K562 (cell line): ENCODE measurements around the gene CSNK1D. TPM values are rescaled to one million over a fixed set of nuclear protein-coding genes. Genes with fewer than 3 reads are reported as not detected.

Source experiments
- ATF1 ChIP-seq, 2 experiments: fragments of 450-650 bp in 1 of 2; IDR thresholded peaks; 2 replicates each; pipeline ENCODE4 v1.6.1; 2016; ENCODE audit warnings: missing compliant biosample characterization in 1 of 2, missing genetic modification characterization in 1 of 2
- C11orf30 ChIP-seq: fragments of 450-650 bp; IDR thresholded peaks from 2 replicates; pipeline ENCODE4 v1.6.1; 2016; ENCODE audit warnings: low read depth, mild to moderate bottlenecking
- HNRNPL ChIP-seq: fragments of 200-400 bp; formaldehyde crosslinking; IDR thresholded peaks from 2 replicates; pipeline ENCODE4 v1.6.1; 2017; ENCODE audit warnings: low read depth, mild to moderate bottlenecking, low read length
- NR2F6 ChIP-seq: fragments of 450-650 bp; formaldehyde crosslinking; IDR thresholded peaks from 2 replicates; pipeline ENCODE4 v1.4.0; 2020; ENCODE audit warnings: mild to moderate bottlenecking
- NR4A1 ChIP-seq, 2 experiments: fragments of 250-450 bp in 1 of 2; fragments of 450-650 bp in 1 of 2; sonication (Bioruptor Pico) in 1 of 2; IDR thresholded peaks; 2 replicates each; pipeline versions ENCODE4 v1.4.0 to v1.6.1; 2016 to 2020; ENCODE audit warnings: mild to moderate bottlenecking in 2 of 2, missing compliant biosample characterization in 1 of 2, missing genetic modification characterization in 1 of 2, moderate library complexity in 1 of 2
- RBM14 ChIP-seq: fragments of 200-400 bp; formaldehyde crosslinking; IDR thresholded peaks from 2 replicates; pipeline ENCODE4 v1.6.1; 2018; ENCODE audit warnings: low read depth, mild to moderate bottlenecking, low read length, moderate library complexity, borderline replicate concordance; ENCODE audit not compliant: insufficient read depth
- SMAD1 ChIP-seq: fragments of 150-350 bp; IDR thresholded peaks from 2 replicates; pipeline ENCODE4 v1.6.1; 2014; ENCODE audit warnings: low read length, low read depth; ENCODE audit not compliant: partially characterized antibody
- ZNF436 ChIP-seq: fragments of 250-450, 450-650 bp; sonication (Bioruptor Pico); formaldehyde crosslinking; IDR thresholded peaks from 2 replicates; pipeline ENCODE4 v1.7.0; 2020; ENCODE audit warnings: mild to moderate bottlenecking
- ZNF766 ChIP-seq: fragments of 200-800 bp; sonication (Bioruptor generic); conservative IDR thresholded peaks from 2 replicates; pipeline ENCODE4 v1.6.1; 2016; ENCODE audit warnings: missing genetic modification characterization, missing compliant biosample characterization
- polyA plus RNA-seq, 8 experiments: library from polyadenylated mRNA; depleted of rRNA in 4 of 8; stranded (reverse) in 5 of 8; unstranded in 3 of 8; fragments of >200 nt; fragmentation: Nextera tagmentation in 2 of 8; fragmentation: Illumina TruSeq in 1 of 8; extraction: Ambion mirVana in 2 of 8; extraction: Trizol in 1 of 8; gene quantifications; 2 replicates each; pipeline versions ENCODE4 v1.2.1 to v1.2.3, GENCODE V29; 2011 to 2014; ENCODE audit warnings: inconsistent platforms in 1 of 8, missing spikeins in 1 of 8
- total RNA-seq, 7 experiments: library from RNA; depleted of rRNA in 6 of 7; stranded (reverse); fragments of >200 nt in 6 of 7; fragmentation: Illumina TruSeq in 2 of 7; extraction: Trizol in 2 of 7; gene quantifications; 2 replicates each; pipeline versions ENCODE4 v1.2.1 to v1.2.3, GENCODE V29; 2011 to 2021; ENCODE audit warnings: low replicate concordance in 1 of 7
- TF ChIP-seq, protein P1 (sequence below), 2 experiments: fragments of 450-650 bp in 1 of 2; sonication (generic) in 1 of 2; formaldehyde crosslinking in 1 of 2; IDR thresholded peaks; 2 replicates each; pipeline versions ENCODE4 v1.7.1 to v1.9.0; 2016 to 2022; ENCODE audit warnings: inconsistent platforms in 1 of 2, mild to moderate bottlenecking in 1 of 2, missing genetic modification reagents in 1 of 2
- TF ChIP-seq, protein P2 (sequence below): fragments of 250-450 bp; sonication (Bioruptor Pico); IDR thresholded peaks from 2 replicates; pipeline ENCODE4 v1.8.0; 2022; ENCODE audit warnings: moderate library complexity, mild to moderate bottlenecking, inconsistent platforms
- TF ChIP-seq, protein P3 (sequence below): fragments of 250-450 bp; sonication (Bioruptor Pico); IDR thresholded peaks from 2 replicates; pipeline ENCODE4 v1.8.0; 2022; ENCODE audit warnings: moderate library complexity, mild to moderate bottlenecking, inconsistent platforms

Gene CSNK1D
- total and polyA plus RNA-seq, 9 of the 15 experiments (the other 6 are each of a cell fraction or from before 2014, with no cell fraction given), result 6.5 to 133 (median 41.3) TPM

DNA sequence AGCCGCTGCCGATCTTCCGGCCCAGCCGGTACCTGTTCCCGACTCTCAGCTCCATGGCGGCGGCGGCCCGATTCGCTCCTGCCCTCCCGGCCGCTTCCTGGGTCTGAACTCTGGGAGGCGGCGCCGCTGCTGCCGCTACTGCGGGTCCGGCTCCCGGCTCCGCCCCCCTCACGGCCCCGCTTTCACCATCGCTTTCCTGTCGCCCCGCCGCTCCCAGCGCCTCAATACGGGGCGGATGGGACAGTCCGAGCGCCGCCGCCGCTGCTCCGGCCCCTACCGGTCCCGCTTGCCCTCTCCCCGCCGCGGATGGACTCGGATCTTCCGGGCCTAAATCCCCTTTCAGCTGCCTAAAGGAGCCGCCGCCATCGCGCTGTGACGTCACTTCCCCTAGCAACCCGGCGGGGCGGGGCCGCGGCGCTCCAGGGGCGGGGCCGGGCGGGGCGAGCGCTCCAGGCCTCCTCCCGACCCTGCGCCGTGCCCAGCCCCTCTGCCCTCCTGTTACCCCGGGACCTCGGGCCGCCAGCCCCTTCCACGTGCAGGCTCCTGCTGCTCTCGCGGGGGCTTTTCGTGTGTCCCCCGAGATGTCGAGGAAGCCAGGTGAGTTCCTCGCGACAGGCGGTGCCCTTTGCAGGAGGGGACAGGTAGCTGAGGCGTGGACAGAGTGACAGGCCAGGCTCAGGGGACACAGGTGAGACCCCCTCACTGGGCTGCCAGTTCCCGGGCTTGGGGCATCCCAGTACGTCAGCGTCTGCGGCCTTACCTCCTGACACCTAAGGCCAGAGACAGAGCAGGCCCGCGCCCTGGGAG lies at the start of gene CSNK1D (continued):
- no peak for TF ChIP-seq NR4A1 (CRISPR knock-in tag; IDR thresholded peaks at IDR 0.05)
- no peak for TF ChIP-seq NR4A1 (tag; IDR thresholded peaks at IDR 0.05)
- TF ChIP-seq HNRNPL, result peak; percentile 17; the same call in 1 of the 2 replicates
- TF ChIP-seq, protein P1, sequence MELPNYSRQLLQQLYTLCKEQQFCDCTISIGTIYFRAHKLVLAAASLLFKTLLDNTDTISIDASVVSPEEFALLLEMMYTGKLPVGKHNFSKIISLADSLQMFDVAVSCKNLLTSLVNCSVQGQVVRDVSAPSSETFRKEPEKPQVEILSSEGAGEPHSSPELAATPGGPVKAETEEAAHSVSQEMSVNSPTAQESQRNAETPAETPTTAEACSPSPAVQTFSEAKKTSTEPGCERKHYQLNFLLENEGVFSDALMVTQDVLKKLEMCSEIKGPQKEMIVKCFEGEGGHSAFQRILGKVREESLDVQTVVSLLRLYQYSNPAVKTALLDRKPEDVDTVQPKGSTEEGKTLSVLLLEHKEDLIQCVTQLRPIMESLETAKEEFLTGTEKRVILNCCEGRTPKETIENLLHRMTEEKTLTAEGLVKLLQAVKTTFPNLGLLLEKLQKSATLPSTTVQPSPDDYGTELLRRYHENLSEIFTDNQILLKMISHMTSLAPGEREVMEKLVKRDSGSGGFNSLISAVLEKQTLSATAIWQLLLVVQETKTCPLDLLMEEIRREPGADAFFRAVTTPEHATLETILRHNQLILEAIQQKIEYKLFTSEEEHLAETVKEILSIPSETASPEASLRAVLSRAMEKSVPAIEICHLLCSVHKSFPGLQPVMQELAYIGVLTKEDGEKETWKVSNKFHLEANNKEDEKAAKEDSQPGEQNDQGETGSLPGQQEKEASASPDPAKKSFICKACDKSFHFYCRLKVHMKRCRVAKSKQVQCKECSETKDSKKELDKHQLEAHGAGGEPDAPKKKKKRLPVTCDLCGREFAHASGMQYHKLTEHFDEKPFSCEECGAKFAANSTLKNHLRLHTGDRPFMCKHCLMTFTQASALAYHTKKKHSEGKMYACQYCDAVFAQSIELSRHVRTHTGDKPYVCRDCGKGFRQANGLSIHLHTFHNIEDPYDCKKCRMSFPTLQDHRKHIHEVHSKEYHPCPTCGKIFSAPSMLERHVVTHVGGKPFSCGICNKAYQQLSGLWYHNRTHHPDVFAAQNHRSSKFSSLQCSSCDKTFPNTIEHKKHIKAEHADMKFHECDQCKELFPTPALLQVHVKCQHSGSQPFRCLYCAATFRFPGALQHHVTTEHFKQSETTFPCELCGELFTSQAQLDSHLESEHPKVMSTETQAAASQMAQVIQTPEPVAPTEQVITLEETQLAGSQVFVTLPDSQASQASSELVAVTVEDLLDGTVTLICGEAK (IDR thresholded peaks at IDR 0.05), result peak; percentile 84
- TF ChIP-seq, protein P1 (CRISPR knock-in tag; IDR thresholded peaks at IDR 0.05), result no peak
- no peak for TF ChIP-seq NR2F6
- TF ChIP-seq, protein P2, sequence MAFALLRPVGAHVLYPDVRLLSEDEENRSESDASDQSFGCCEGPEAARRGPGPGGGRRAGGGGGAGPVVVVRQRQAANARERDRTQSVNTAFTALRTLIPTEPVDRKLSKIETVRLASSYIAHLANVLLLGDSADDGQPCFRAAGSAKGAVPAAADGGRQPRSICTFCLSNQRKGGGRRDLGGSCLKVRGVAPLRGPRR (CRISPR knock-in tag), result no peak
- TF ChIP-seq RBM14, result no peak
- peak; percentile 56 for TF ChIP-seq ATF1 (CRISPR knock-in tag; IDR thresholded peaks at IDR 0.05)
- peak; percentile 98 for TF ChIP-seq ATF1 (tag; IDR thresholded peaks at IDR 0.05)
- no peak for TF ChIP-seq ZNF436 (CRISPR knock-in tag)
- TF ChIP-seq ZNF766 (CRISPR knock-in tag), result no peak
- TF ChIP-seq C11orf30, result no peak
- peak; percentile 64 for TF ChIP-seq SMAD1
- TF ChIP-seq, protein P3, sequence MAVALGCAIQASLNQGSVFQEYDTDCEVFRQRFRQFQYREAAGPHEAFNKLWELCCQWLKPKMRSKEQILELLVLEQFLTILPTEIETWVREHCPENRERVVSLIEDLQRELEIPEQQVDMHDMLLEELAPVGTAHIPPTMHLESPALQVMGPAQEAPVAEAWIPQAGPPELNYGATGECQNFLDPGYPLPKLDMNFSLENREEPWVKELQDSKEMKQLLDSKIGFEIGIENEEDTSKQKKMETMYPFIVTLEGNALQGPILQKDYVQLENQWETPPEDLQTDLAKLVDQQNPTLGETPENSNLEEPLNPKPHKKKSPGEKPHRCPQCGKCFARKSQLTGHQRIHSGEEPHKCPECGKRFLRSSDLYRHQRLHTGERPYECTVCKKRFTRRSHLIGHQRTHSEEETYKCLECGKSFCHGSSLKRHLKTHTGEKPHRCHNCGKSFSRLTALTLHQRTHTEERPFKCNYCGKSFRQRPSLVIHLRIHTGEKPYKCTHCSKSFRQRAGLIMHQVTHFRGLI (CRISPR knock-in tag), result no peak
